HepG2 (cell line): Measurements from ENCODE around the gene CDC123. TPM values are rescaled to one million over a fixed set of nuclear protein-coding genes. Genes with fewer than 3 reads are reported as not detected.

Source experiments
- ATAC-seq: fragments of 200-7000 bp; cut with Tn5 transposase; 3 replicates; pipeline ENCODE4 v1.9.1; 2020; ENCODE audit warnings: mild to moderate bottlenecking, moderate library complexity
- BruUV-seq: library from RNA; stranded (reverse); fragments of 400-500 nt; replicated peaks from 2 replicates; lab custom pipeline; 2021; lab: Mats Ljungman, UMichigan
- CTCF ChIA-PET: fragments of 300-600 bp; formaldehyde crosslinking; extraction: SDS; loops from one replicate; lab custom pipeline; 2021; ENCODE audit warnings: low total read pairs, inconsistent platforms, low intra/inter-chr PET ratio; lab: Yijun Ruan, JAX
- POLR2A ChIA-PET: fragments of 350-600 bp; sonication (Branson Sonifier 250); formaldehyde crosslinking; loops from one replicate; lab custom pipeline; 2020; ENCODE audit warnings: antibody characterized with exemption, inconsistent platforms; lab: Yijun Ruan, JAX
- DNase-seq: peaks from one replicate; pipeline ENCODE4 v3.0.0-alpha.2; 2015; ENCODE audit warnings: low spot score
- FAIRE-seq: peaks from 3 replicates; lab custom pipeline; 2011; peaks lifted over from hg19 to GRCh38; lab: Jason Lieb, UNC
- H2AFZ ChIP-seq: one replicate; pipeline ENCODE4 v1.6.1; 2011; ENCODE audit warnings: low read length, inconsistent platforms
- H3K27ac ChIP-seq: fragments of 300-600 bp; 3 replicates; pipeline ENCODE4 v1.8.0; 2011; ENCODE audit warnings: mixed run types, mild to moderate bottlenecking, mixed read lengths, low read length, inconsistent platforms; ENCODE audit not compliant: insufficient read depth; ENCODE audit errors: extremely low read length
- H3K27me3 ChIP-seq, 2 experiments: fragments of 200-600 bp in 1 of 2; 2 replicates in 1 of 2; 3 replicates in 1 of 2; pipeline versions ENCODE4 v1.6.0 to v1.8.0; 2011; ENCODE audit warnings: low read length in 2 of 2, mild to moderate bottlenecking in 2 of 2, moderate library complexity in 2 of 2, inconsistent platforms in 1 of 2; ENCODE audit not compliant: insufficient read depth in 2 of 2, control insufficient read depth in 1 of 2
- H3K36me3 ChIP-seq, 2 experiments: fragments of 200-600 bp in 1 of 2; replicated peaks in 1 of 2; 2 replicates in 1 of 2; 3 replicates in 1 of 2; pipeline versions ENCODE4 v1.5.1 to v1.8.0; 2011; ENCODE audit warnings: low read length in 2 of 2, inconsistent platforms in 1 of 2; ENCODE audit not compliant: insufficient read depth in 2 of 2, control insufficient read depth in 1 of 2
- H3K4me1 ChIP-seq: 2 replicates; pipeline ENCODE4 v1.5.1; 2012; ENCODE audit warnings: low read length, inconsistent platforms; ENCODE audit not compliant: insufficient read depth
- H3K4me2 ChIP-seq: 2 replicates; pipeline ENCODE4 v1.6.0; 2011; ENCODE audit warnings: low read depth, low read length, inconsistent platforms
- H3K4me3 ChIP-seq, 3 experiments: fragments of 200-600 bp in 1 of 3; sonication (generic), shearing (Covaris generic) in 1 of 3; replicated peaks in 1 of 3; 2 replicates each; pipeline ENCODE4 v1.5.1; 2011 to 2016; ENCODE audit warnings: low read length in 3 of 3, inconsistent platforms in 2 of 3, low read depth in 2 of 3, mild to moderate bottlenecking in 2 of 3, control low read depth in 1 of 3, mixed read lengths in 1 of 3; ENCODE audit not compliant: insufficient read depth in 1 of 3
- H3K79me2 ChIP-seq: one replicate; pipeline ENCODE4 v1.6.1; 2011; ENCODE audit warnings: low read length, inconsistent platforms; ENCODE audit not compliant: insufficient read depth
- H3K9ac ChIP-seq: 2 replicates; pipeline ENCODE4 v1.6.0; 2011; ENCODE audit warnings: mild to moderate bottlenecking, low read depth, low read length, inconsistent platforms; ENCODE audit not compliant: insufficient read depth
- H3K9me3 ChIP-seq: 2 replicates; pipeline ENCODE4 v1.5.1; 2012; ENCODE audit warnings: mild to moderate bottlenecking, low read length
- H4K20me1 ChIP-seq: 2 replicates; pipeline ENCODE4 v1.6.0; 2011; ENCODE audit warnings: inconsistent platforms, mild to moderate bottlenecking, low read length, moderate library complexity; ENCODE audit not compliant: insufficient read depth
- BRCA1 ChIP-seq: sonication (generic); formaldehyde crosslinking; IDR thresholded peaks from 2 replicates; pipeline ENCODE4 v1.4.0; 2020; ENCODE audit warnings: missing genetic modification reagents
- KAT2B ChIP-seq: fragments of 150-350 bp; IDR thresholded peaks from 2 replicates; pipeline ENCODE4 v1.6.1; 2014; ENCODE audit warnings: low read depth, low read length, borderline replicate concordance
- ONECUT2 ChIP-seq: sonication (generic); formaldehyde crosslinking; IDR thresholded peaks from 2 replicates; pipeline ENCODE4 v1.4.0; 2020; ENCODE audit warnings: missing genetic modification reagents
- TAF15 ChIP-seq: fragments of 200-400 bp; formaldehyde crosslinking; IDR thresholded peaks from one replicate; pipeline ENCODE4 v1.6.1; 2018; ENCODE audit warnings: mild to moderate bottlenecking, low read depth, low read length; ENCODE audit not compliant: poor library complexity, severe bottlenecking
- ZNF333 ChIP-seq: sonication (generic); formaldehyde crosslinking; IDR thresholded peaks from 2 replicates; pipeline ENCODE4 v1.4.0; 2020; ENCODE audit warnings: mild to moderate bottlenecking, missing genetic modification reagents, borderline replicate concordance
- ZNF549 ChIP-seq: sonication (generic); formaldehyde crosslinking; IDR thresholded peaks from 2 replicates; pipeline ENCODE4 v1.5.0; 2020; ENCODE audit warnings: missing genetic modification reagents
- ZNF607 ChIP-seq: sonication (generic); formaldehyde crosslinking; IDR thresholded peaks from 2 replicates; pipeline ENCODE4 v1.5.1; 2020; ENCODE audit warnings: missing genetic modification reagents, mild to moderate bottlenecking, borderline replicate concordance
- ZNF772 ChIP-seq: sonication (generic); formaldehyde crosslinking; IDR thresholded peaks from 2 replicates; pipeline ENCODE4 v1.5.0; 2020; ENCODE audit warnings: mild to moderate bottlenecking, missing genetic modification reagents
- ZNF850 ChIP-seq: sonication (generic); formaldehyde crosslinking; conservative IDR thresholded peaks from 2 replicates; pipeline ENCODE4 v1.9.0; 2021; ENCODE audit warnings: mild to moderate bottlenecking, missing genetic modification reagents
- ZZZ3 ChIP-seq: sonication (generic); formaldehyde crosslinking; IDR thresholded peaks from 2 replicates; pipeline ENCODE4 v1.4.0; 2020; ENCODE audit warnings: missing genetic modification reagents, mild to moderate bottlenecking, borderline replicate concordance
- WGBS: methylation state at CpG from one replicate; pipeline ENCODE4 v1.1.6; 2017; ENCODE audit warnings: low lambda C conversion rate; 5-methylcytosine and 5-hydroxymethylcytosine counted together
- in situ Hi-C: cut with HindIII; loops from 2 replicates; pipeline ENCODE4 v1.10.0; 2017; ENCODE audit warnings: low pct_unique_long_range_greater_than_20kb; ENCODE audit not compliant: extremely low pct_ligation_motif_present
- intact Hi-C: fragments of 100-400 bp; cut with micrococcal nuclease; formaldehyde crosslinking; loops from one replicate; pipeline ENCODE4 v1.10.0; 2022; ENCODE audit not compliant: unreplicated experiment
- polyA plus RNA-seq, 8 experiments: library from polyadenylated mRNA; depleted of rRNA in 3 of 8; stranded (reverse) in 7 of 8; unstranded in 1 of 8; fragments of >200 nt; fragmentation: Illumina TruSeq in 4 of 8; extraction: Trizol in 4 of 8; gene quantifications; 2 replicates each; pipeline versions ENCODE4 v1.2.1 to v1.2.3, GENCODE V29; 2011 to 2016; ENCODE audit warnings: low read depth in 4 of 8, missing spikeins in 1 of 8, mixed read lengths in 1 of 8; ENCODE audit not compliant: insufficient read depth in 1 of 8
- total RNA-seq, 5 experiments: library from RNA; depleted of rRNA; stranded (reverse); fragments of >200 nt; fragmentation: Illumina TruSeq; extraction: Trizol; gene quantifications; 2 replicates each; pipeline ENCODE4 v1.2.3, GENCODE V29; 2016; ENCODE audit warnings: low read depth in 1 of 5
- TF ChIP-seq, protein P1 (sequence below): sonication (generic); formaldehyde crosslinking; IDR thresholded peaks from 2 replicates; pipeline ENCODE4 v1.5.0; 2020; ENCODE audit warnings: missing genetic modification reagents

CDC123 gene
- total and polyA plus RNA-seq, 2 of the 13 experiments (the other 11 are each of a cell fraction or from before 2014, with no cell fraction given) = 63.3 to 153 TPM

- Histone ChIP-seq H3K36me3 (peaks cover 12 to 68% of the 10 kb centered on the region in 2 experiments), H3K4me2 (no peak overlapping the region), H3K27ac (no peak overlapping the region), H3K27me3 (no peaks in the 10 kb centered on the region), H3K79me2 (peaks cover 5% of the 10 kb centered on the region), H3K4me3 (no peak overlapping the region), H3K9ac (no peak overlapping the region), H2AFZ (no peak overlapping the region), H4K20me1 (peaks cover 8% of the 10 kb centered on the region), H3K9me3 (no peaks in the 10 kb centered on the region), H3K4me1 (no peaks in the 10 kb centered on the region)
- no TSS peak for BruUV-seq
- WGBS = 93% methylated on average over 3 of the region's 3 CpGs
- in situ Hi-C loops (no loop called here), intact Hi-C loops (no loop called here)
- DNase-seq (no peak), ATAC-seq (no peak), FAIRE-seq (no peak)
- POLR2A ChIA-PET = no interaction called here
- TF ChIP-seq ZNF850 (no peak), ZNF772 (CRISPR knock-in tag) (no peak), ZNF333 (CRISPR knock-in tag) (no peak), ZZZ3 (CRISPR knock-in tag) (no peak), ZNF607 (no peak), ONECUT2 (CRISPR knock-in tag) (no peak), KAT2B (no peak), ZNF549 (CRISPR knock-in tag) (no peak), BRCA1 (CRISPR knock-in tag) (no peak), TAF15 (no peak)
- TF ChIP-seq, protein P1, sequence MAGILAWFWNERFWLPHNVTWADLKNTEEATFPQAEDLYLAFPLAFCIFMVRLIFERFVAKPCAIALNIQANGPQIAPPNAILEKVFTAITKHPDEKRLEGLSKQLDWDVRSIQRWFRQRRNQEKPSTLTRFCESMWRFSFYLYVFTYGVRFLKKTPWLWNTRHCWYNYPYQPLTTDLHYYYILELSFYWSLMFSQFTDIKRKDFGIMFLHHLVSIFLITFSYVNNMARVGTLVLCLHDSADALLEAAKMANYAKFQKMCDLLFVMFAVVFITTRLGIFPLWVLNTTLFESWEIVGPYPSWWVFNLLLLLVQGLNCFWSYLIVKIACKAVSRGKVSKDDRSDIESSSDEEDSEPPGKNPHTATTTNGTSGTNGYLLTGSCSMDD (CRISPR knock-in tag) = no peak
- CTCF ChIA-PET = no interaction called here
Observed at GRCh38 chr10:12212454-12212853, 16.5 kb downstream of the CDC123 start.
